ENCODE measurements around the gene CKLF.
"Not testable (repeated sequence)": the region's sequence is repeated elsewhere in the genome, so short reads cannot be mapped to it uniquely, and the experiment has no call there.

CKLF gene

DNA sequence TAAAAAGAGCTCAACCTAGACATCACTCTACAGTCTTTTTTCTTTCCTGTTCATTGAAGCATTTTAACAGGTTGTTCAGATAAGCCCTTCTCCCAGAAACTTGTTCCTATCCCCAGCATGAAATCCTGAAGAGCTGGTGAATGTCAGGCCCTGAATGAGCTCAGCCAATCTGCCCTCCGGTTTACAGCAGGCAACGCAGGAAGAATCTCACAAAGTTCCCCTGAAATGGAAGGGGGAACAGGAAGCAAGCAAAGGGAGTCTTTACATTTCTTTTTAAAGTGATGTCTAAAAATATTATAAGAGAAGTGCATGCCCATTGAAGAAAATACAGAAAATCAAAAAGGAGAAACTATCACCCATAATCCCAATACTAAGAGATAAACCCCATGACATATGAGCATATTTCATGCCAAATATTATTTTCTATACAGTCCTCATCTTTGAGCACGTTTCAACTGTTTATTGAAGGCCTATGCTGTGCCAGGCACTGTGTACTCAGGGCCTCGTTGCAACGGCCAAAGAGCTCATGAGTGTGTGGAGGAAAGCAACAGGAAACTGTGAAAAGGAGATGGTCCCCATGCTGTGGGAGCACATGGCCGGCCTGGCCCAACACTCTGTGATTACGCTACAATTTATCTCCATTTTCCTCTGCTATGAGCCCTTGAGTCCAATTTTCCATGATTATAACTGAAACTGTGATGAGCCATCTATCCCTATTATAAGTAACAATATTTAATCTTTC is 8.2 kb upstream of the CKLF start:
- no peak for DNase-seq

DNA sequence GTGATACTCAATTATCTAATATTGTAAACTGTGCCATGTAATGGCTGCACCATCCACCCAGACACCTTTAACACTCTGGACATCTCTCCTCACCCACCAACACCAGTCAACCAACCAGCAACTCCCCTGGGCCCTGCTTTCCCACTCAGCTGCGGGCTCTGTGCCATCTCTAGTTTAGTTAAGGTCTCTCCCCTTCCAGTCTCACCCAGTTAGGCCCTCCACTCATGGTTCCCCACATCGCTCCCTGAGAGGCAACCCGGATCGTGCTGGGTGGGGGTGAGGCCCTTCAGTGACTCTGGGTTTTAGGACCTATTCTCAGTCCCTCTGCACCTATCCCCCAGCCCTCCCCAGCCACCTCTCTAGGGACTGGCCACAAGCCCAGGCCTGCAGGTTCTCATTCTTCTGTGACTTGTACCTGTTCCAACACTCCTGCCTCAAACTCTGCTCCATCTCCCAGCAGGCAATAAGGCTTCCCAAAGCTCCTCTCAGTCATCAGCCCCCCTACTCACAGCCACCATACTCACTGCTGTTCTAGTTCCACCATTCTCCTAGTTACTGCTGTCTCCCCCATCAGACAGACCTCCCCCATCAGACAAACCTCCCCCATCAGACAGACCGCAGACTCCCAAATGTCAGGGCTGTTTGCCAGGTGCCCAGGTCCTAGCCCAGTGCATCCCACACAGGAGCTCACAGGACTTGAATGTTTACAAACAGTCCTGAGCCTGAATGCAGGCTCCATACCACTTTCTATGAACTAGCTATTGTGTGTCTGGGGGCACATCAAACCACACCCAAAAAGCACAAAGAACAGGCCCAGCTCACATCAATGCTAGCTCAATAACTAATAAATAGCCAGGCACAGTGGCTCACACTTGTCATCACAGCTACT is 5.0 kb upstream of the CKLF start:
- no peak for DNase-seq

DNA sequence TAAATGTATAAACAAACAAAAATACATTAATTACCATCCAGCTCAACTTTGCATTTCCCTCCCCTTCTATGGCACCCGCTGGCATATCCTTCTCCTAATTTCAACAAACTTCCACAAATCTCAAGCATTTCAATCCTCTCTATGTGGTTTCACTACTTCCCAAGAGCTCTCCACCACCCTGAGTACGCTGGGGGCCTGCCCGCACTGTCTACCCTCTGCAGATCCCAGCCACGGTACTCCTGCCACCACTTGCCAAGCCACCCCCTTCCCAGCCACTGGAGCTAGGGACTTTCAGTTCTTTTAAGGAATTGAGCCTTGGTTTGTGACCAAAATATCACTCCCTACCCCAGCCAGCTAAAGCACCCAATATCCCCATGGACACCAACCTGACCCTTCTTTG is 4.3 kb upstream of the CKLF start:
- no peak for DNase-seq

DNA sequence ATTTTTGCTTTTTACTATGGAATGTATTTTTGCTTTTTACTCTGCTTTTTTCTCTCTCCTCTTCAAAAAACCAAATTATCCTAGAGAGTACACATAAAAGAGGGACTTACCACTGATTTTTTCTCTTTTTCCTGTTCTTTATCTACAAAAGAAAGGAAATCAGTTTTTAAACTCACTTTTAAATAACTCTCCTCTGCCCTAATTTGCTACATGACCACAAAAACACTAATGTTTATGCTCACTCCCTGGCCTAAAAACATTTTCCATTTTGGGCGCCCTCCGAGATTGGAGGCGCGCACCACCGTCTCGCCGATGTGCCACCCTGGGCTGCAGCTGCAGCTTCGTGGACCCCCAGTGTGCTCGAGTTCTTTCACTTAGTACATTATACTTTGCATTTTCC is 3.5 kb upstream of the CKLF start:
- DNase-seq = no peak

DNA sequence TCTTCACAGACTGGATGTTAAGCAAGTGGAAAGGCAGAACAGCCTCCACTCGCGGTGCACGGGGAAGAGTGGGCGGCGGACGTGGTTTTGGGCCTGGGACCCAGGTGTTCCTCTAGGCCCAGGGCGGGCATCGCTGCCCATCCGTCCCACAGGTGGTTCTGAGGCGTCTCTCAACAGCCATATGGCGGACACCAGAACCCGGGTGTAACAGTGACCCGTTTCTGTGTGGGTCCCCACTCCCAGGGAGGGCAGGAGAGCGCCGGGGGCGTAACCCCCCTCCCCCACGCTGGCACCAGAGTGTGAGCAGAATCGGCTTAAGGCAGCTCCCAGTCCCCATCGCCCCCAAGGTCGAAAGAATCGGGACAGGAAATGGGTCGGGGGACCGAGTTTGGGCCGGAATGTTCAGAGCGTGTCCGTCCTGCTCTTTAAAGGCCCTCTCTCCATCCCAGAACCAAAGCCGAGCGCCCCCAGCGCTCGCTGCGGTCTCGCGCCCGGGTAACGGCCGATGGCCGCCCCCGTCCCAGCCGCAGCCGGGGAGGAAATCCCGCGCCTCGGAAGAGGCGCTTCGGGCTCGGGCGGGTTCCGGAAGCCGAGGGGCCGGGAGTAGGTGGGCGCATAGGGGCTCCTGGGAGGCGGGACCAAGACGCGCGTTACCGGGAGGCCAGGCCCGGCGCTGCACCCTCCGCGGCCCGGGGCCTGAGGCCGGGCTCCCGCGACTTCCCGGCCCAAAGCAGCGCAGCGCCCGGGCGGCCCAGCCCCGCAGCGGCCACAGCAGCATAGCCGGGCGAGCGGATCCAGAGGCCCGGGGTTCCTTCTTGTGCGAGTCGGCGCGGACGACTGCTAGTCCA is 2.9 kb upstream of the CKLF start, which contains the start of gene TK2:
TSS of gene TK2 (minus strand) at position 839 of the 848 bp plus-strand sequence. CDS start at position 778, 61 bp downstream.
- DNase-seq = no peak

DNA sequence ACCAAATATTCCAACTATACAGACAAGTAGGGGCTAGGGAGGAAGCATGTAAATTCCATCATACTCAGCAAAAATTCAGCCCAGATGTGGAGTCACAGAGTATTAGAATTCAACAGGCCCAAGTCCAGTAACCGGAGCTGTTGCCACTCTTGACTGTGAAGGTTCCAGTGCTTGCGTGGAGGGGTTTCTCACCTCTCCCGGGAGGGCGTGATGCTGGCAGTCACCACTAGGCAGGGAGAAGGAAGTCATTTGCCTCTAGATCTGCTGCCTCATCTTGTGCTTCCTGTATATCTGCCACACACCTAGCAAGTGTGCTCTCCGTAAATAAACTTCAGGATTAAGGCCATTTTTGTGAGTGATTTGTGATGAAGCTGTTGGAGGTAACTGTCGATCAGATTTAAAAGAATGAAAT is 1.0 kb upstream of the CKLF start:
- no peak for DNase-seq

DNA sequence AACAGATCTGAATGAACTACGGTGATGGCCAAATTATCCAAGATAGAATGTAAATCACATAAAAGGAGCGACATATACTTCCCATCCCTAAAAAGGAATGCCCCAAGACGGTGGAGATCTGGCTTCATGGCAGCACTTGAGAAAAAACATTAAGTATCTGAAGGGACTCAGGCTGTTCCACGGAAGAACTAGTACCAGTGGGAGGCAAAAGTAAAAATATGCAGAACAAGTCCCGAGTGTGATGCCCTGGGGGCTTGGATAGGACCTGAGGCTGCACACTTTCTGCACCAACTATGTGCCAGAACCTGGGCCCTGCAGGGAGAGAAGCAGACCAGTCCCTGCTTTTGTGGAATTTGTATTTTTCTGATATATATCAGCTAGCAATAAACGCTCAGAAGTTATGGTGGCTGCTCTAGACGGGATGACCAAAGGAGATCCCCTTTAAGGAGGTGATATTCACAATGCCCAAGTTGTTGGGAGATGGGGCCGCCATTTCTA is 539 bp upstream of the CKLF start:
- no peak for DNase-seq

DNA sequence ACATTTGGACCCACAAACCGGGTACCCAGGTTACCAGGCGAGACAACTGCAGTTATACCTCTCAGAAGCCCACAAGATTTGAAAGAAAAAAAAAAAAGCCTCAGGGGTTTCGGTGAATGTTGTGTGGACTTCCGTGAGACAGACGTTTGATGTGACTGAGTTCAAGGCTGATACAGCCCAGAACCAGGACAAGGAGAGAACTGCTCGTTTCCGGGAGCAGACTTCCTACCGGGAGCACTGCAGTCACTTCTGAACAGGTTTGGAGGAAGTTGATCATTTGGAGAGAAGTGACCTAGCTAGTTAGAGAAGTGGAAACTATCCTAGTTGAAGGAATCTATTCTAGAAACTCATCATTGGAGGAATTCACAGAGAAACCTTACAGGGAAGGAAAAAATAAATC is 847 bp downstream of the CKLF start:
- DNase-seq = no peak

DNA sequence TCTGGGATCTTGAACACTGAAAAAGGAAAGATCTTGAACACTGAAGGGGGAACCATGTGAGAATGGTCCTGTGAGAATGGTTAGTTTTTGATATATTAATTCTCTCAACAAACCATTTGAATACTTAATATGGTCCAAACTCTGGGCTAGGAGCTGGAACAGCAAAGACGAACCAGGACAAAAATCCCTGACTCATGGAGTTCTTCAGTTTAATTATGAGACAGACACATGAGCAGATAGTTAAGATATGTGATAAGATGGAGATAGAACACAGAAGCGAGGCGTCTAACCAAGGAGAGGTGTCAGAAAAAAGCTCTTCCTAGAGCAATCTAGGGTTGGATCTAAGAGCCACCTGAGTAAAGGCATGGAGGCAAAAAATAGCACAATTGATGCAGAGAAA is 1.6 kb downstream of the CKLF start:
- DNase-seq = no peak

DNA sequence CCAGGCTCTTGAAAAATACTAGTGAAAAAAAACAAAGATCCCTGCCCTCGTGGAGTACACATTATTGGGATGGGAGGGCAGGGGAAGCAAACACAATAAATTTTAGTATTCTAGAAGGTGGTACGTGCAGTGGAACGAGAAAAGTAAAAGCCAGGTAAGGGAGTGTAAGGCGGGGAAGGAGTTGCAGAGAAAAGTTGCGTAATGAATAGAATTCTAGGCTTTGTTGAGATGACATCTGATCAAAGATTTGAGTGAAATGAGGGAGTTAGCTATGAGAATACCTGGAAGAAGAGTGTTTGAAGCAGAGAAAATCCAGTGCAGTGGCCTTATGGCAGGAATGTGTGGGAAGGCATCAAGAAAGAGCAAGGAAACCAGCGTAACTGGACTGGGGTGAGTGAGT is 2.1 kb downstream of the CKLF start:
- DNase-seq = no peak

DNA sequence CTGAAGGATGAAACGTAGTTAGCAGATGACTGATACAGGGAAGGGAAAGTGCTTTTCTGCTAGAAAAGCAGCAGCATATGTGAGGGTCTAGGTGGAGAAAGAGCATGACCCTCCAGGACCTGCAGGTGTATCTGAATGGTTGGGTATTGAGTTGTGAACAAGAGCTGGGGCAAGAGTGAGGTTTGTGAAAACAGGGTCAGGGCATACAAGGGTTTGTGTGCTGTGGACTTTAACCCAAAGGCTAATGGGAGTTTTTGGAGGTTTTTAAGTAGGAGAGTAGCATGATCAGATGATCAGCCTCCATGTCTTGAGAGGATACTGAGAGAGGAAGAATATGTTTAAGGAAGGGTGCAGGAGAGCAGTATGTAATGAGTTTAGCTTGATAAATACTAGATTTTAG is 7.7 kb downstream of the CKLF start:
- no peak for DNase-seq

DNA sequence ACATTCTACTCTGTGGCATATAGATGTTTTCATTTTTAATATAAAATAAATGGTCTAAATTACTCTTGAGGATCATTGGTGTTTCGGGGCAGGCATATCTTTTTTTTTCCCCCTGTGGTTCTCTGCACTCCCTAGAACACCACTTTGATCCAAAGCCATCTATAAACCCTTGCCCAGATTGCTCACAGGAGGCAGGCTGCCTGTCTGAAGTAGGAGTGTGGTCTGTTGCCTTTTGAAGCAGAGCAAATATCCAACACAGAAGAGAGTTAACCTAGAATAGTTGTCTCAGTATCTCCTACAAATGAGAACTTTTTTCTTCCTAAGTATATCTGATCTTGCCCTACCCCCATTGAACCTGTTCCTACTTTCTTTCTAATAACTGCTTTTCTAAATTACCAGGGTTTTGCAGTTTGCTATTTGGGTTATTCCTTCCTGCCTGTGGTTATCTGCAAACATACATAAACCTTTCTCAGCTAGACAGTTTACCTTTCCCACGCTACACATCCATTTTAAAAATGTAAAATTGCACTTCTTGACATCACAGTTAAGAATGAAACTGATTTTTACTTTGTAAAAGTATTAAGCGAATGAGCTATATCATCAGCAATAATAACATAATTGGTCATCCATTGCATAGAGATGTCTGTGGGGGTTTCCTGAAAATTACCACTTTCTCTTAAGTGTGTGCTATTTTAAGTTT is 9.2 kb downstream of the CKLF start:
- no peak for DNase-seq

DNA sequence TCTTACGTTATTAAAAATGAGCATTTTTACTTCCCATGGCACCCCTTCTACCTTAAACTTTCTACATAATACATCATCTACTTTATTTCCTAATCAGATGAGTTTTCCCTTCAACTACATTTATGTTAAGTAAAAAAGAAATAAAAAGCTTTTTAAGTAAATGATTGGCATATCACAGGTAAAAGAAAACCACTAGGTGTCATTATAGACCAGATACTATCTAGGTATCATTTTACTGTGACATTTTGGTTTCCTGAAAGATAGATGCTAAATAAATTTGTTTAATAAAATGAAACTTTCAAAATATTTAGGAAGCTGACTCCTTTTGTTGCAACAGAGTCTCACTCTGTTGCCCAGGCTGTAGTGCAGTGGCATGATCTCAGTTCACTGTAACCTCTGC is 10.0 kb downstream of the CKLF start:
- DNase-seq = no peak

DNA sequence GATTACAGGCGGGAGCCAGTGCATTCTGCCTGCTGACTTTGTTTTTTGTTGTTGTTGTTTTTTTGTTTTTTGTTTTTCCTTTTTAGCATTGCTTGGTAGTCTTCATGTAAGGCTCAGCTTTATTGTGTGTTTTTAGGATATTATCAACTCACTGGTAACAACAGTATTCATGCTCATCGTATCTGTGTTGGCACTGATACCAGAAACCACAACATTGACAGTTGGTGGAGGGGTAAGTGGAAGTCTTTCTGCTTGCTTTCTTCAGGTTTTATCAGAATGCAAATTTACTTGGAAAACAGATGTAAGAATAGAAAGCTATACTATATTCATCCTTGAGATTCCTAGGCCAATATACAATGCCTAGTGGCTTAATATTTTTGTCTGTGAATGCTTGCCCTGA is 10.6 kb downstream of the CKLF start:
- no peak for DNase-seq

DNA sequence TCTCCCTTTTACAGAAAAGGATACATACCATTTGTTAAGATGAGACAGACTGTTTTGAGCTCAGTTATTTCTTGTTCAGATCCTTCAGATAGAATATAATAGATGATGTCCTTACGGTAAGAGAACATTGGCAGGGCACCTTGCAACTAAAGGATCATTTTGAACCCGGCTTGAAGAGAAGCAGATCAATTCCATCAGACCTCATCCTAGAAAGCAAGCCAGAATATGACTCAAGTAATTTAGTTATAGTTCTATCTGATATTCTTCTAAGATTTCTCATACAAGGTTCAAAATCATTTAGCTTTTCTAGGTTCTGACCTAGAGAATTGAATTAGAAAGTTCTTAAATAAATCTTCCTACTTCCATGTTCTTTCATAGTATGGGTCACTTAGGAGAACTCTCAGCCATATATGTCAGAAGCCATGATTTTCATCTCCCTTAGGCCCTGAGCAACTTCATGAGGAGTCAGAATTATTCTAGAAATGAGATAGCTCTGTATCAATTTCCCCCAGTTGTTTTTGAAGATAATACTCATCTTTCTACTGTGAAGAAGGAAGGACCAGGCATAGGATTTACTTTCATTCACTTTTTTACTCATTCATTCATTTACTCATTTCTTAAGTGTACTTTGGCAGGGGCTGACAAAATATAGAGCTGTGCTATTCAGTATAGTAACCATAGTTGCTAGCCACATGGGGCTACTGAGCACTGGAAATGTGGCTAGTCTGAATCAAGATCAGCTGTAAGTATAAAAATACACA is 11.4 kb downstream of the CKLF start:
- no peak for DNase-seq

DNA sequence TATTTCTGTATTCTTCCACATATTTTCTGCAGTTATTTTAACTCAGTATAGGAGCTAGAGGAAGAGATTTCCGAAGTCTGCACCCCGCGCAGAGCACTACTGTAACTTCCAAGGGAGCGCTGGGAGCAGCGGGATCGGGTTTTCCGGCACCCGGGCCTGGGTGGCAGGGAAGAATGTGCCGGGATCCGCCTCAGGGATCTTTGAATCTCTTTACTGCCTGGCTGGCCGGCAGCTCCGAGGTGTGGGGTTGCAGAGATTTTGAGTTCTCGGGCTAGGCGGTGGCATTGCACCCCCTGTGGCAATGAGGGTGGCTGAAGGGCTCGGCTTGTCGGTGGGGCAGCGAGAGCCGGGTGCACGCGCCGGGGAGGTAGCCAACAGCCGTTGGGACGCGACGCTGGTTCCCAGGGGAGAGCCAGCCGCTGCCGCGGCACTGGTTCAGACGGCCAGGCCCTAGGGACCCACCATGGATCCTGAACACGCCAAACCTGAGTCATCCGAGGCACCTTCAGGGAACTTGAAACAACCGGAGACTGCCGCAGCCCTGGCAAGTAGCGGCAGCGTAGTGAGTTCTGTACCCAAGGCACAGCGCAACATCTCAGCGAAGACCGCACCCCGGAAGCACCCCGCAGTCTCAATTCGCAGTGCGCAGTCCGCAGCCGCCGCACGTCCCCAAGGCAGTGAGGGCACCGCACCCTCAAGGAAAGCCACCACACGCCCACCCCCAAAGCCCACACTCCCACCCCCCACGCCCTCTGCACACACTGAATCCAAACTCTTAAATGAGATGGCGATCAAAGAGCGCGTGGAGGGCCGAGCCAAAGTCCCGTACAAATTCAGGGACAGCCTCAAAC is 13.9 kb downstream of the CKLF start, which contains the start of gene CMTM1:
TSS of gene CMTM1 (plus strand) at position 389 of the 851 bp plus-strand sequence. CDS start at position 464, 75 bp downstream.
- no peak for DNase-seq

DNA sequence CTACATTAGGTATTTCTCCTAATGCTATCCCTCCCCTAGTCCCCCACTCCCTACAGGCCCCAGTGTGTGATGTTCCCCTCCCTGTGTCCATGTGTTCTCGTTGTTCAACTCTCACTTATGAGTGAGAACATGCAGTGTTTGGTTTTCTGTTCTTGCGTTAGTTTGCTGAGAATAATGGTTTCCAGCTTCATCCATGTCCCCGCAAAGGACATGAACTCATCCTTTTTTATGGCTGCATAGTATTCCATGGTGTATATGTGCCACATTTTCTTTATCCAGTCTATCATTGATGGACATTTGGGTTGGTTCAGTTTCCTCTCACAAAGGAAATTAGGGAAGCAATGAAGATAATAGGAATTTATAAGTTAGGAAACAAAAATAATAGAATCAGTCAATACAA is 14.9 kb downstream of the CKLF start:
- not testable (repeated sequence) for DNase-seq

DNA sequence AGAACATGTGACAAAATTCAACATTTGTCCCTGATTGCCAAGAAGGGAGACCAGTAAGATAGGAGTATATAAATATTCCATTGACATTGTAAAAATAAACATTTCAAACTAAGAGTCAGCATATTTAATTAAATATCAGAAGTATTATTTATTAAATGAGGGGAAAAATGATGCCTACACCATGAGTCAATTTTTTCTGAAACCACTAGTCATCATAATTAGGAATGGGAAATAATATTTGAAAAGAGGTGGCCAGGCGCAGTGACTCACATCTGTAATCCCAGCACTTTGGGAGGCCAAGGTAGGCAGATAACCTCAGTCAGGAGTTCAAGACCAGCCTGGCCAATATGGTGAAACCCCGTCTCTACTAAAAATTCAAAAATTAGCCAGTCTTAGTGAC is 16.0 kb downstream of the CKLF start:
- no peak for DNase-seq

DNA sequence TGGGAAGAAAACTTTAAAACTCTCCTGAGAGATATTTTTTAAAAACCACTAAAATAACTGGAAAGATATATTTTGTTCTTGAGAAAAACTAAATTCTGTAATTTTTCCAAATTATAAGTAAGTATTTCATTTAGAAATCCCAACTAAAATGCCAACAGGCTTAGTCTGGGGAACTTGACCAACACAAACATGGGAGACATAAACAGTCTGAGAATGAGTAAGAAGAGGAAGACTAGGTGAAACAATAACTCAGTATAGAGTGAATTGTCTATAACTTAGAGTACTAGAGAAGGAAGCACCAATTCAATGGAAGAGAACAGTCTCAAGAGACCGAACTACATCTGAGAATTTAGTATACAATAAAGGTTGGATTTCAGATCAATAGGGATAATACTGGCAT is 16.8 kb downstream of the CKLF start:
- DNase-seq = no peak

DNA sequence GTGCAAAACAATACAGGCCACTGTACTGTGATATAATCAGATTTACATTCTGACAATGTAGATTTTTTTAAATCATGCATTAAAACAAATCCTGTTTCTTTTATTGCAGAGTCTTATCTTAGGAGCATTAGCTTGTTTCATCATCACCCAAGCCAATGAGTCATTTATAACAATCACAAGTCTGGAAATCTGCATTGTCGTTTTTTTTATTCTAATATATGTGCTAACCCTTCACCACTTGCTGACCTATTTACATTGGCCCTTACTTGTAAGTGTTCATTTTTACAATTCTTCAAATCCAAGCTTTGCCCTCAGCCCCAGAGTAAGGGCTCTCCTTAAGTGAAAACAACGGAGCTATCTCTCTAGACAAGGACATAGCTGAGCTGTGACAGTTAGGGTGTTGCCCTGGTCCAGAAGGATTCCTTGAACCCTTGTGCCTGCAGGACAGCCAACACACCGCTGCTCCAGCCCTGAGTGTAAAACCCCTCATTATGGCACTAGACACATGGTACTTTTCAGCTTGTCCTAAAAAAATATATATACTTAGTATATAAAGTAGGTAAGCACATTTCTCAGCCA is 17.5 kb downstream of the CKLF start:
- DNase-seq = no peak

Data from DMS79 (cell line).